ENCODE data around the gene TUBB. TPM values are rescaled to one million over a fixed set of nuclear protein-coding genes. Genes with fewer than 3 reads are reported as not detected.
"Not testable (repeated sequence)": the region's sequence is repeated elsewhere in the genome, so short reads cannot be mapped to it uniquely, and the experiment has no call there.

Gene TUBB
- total RNA-seq, 1 experiment from 2014 or later = 2,101 TPM

- DNase-seq = no peak
- Histone ChIP-seq H3K4me3 (ENCODE audit: insufficient read depth, low read depth, low read length) (no peak overlapping the region), H3K36me3 (replicated peaks; ENCODE audit: control insufficient read depth, insufficient read depth, low read length) (no peaks in the 10 kb centered on the region), H3K27me3 (ENCODE audit: control insufficient read depth, insufficient read depth, low read length) (no peaks in the 10 kb centered on the region)
Observed at GRCh38 chr6:30752157-30752927, 32.2 kb downstream of the TUBB start.

GRCh38 chr6:30754631-30755030 is 34.5 kb downstream of the TUBB start:
- H3K4me3 ChIP-seq (ENCODE audit: insufficient read depth, low read depth, low read length) = no peak overlapping the region
- H3K36me3 ChIP-seq (replicated peaks; ENCODE audit: control insufficient read depth, insufficient read depth, low read length) = no peaks in the 10 kb centered on the region
- H3K27me3 ChIP-seq (ENCODE audit: control insufficient read depth, insufficient read depth, low read length) = no peaks in the 10 kb centered on the region
- no peak for DNase-seq

GRCh38 chr6:30756405-30757003 is 36.4 kb downstream of the TUBB start:
- DNase-seq; H3K4me3 ChIP-seq (ENCODE audit: insufficient read depth, low read depth, low read length); H3K36me3 ChIP-seq (replicated peaks; ENCODE audit: control insufficient read depth, insufficient read depth, low read length); H3K27me3 ChIP-seq (ENCODE audit: control insufficient read depth, insufficient read depth, low read length): not testable (repeated sequence)

- no peaks in the 10 kb centered on the region for H3K36me3 ChIP-seq (replicated peaks; ENCODE audit: control insufficient read depth, insufficient read depth, low read length)
- H3K27me3 ChIP-seq (ENCODE audit: control insufficient read depth, insufficient read depth, low read length) = no peaks in the 10 kb centered on the region
- H3K4me3 ChIP-seq (ENCODE audit: insufficient read depth, low read depth, low read length) = no peak overlapping the region
- DNase-seq = no peak
Observed at GRCh38 chr6:30757261-30757904, 37.2 kb downstream of the TUBB start.

GRCh38 chr6:30759575-30760239 is 39.6 kb downstream of the TUBB start:
- Histone ChIP-seq H3K4me3 (ENCODE audit: insufficient read depth, low read depth, low read length) (no peak overlapping the region), H3K27me3 (ENCODE audit: control insufficient read depth, insufficient read depth, low read length) (no peaks in the 10 kb centered on the region), H3K36me3 (replicated peaks; ENCODE audit: control insufficient read depth, insufficient read depth, low read length) (no peaks in the 10 kb centered on the region)
- DNase-seq = no peak

- DNase-seq = no peak
- Histone ChIP-seq H3K36me3 (replicated peaks; ENCODE audit: control insufficient read depth, insufficient read depth, low read length) (no peaks in the 10 kb centered on the region), H3K27me3 (ENCODE audit: control insufficient read depth, insufficient read depth, low read length) (no peaks in the 10 kb centered on the region), H3K4me3 (ENCODE audit: insufficient read depth, low read depth, low read length) (no peak overlapping the region)
Observed at GRCh38 chr6:30760549-30760948, 40.4 kb downstream of the TUBB start.

- Histone ChIP-seq H3K4me3 (ENCODE audit: insufficient read depth, low read depth, low read length) (no peak overlapping the region), H3K36me3 (replicated peaks; ENCODE audit: control insufficient read depth, insufficient read depth, low read length) (no peaks in the 10 kb centered on the region), H3K27me3 (ENCODE audit: control insufficient read depth, insufficient read depth, low read length) (no peaks in the 10 kb centered on the region)
- no peak for DNase-seq
Observed at GRCh38 chr6:30761791-30762429, 41.8 kb downstream of the TUBB start.

GRCh38 chr6:30763155-30763617 is 43.0 kb downstream of the TUBB start:
- H3K4me3 ChIP-seq (ENCODE audit: insufficient read depth, low read depth, low read length) = no peak overlapping the region
- no peaks in the 10 kb centered on the region for H3K27me3 ChIP-seq (ENCODE audit: control insufficient read depth, insufficient read depth, low read length)
- H3K36me3 ChIP-seq (replicated peaks; ENCODE audit: control insufficient read depth, insufficient read depth, low read length) = no peaks in the 10 kb centered on the region
- DNase-seq = no peak

GRCh38 chr6:30763618-30764489 is 43.7 kb downstream of the TUBB start:
- Histone ChIP-seq H3K36me3 (replicated peaks; ENCODE audit: control insufficient read depth, insufficient read depth, low read length) (no peaks in the 10 kb centered on the region), H3K4me3 (ENCODE audit: insufficient read depth, low read depth, low read length) (no peak overlapping the region), H3K27me3 (ENCODE audit: control insufficient read depth, insufficient read depth, low read length) (no peaks in the 10 kb centered on the region)
- peak; percentile 56 for DNase-seq

- not testable (repeated sequence) for H3K27me3 ChIP-seq (ENCODE audit: control insufficient read depth, insufficient read depth, low read length); H3K4me3 ChIP-seq (ENCODE audit: insufficient read depth, low read depth, low read length); H3K36me3 ChIP-seq (replicated peaks; ENCODE audit: control insufficient read depth, insufficient read depth, low read length); DNase-seq
Observed at GRCh38 chr6:30764490-30765043, 44.4 kb downstream of the TUBB start.

GRCh38 chr6:30765495-30765894 is 45.3 kb downstream of the TUBB start:
- not testable (repeated sequence) for H3K4me3 ChIP-seq (ENCODE audit: insufficient read depth, low read depth, low read length); DNase-seq

GRCh38 chr6:30766461-30767157 is 46.5 kb downstream of the TUBB start:
- H3K27me3 ChIP-seq (ENCODE audit: control insufficient read depth, insufficient read depth, low read length) = no peaks in the 10 kb centered on the region
- H3K36me3 ChIP-seq (replicated peaks; ENCODE audit: control insufficient read depth, insufficient read depth, low read length) = no peaks in the 10 kb centered on the region
- DNase-seq = no peak

More at GRCh38 chr6:30765495-30765894, 45.3 kb downstream of the TUBB start:
- H3K36me3 ChIP-seq (replicated peaks; ENCODE audit: control insufficient read depth, insufficient read depth, low read length); H3K27me3 ChIP-seq (ENCODE audit: control insufficient read depth, insufficient read depth, low read length): not testable (repeated sequence)

More at GRCh38 chr6:30766461-30767157, 46.5 kb downstream of the TUBB start:
- H3K4me3 ChIP-seq (ENCODE audit: insufficient read depth, low read depth, low read length) = no peak overlapping the region

All from H7 (cell line).